ENCODE measurements around the gene HDAC4. TPM values are rescaled to one million over a fixed set of nuclear protein-coding genes. Genes with fewer than 3 reads are reported as not detected.

HDAC4 gene
- polyA plus RNA-seq, 1 donor (not counting 4 experiments of a cell fraction or from before 2014, with no cell fraction given) = 2.9 TPM

GRCh38 chr2:239349453-239350135 lies 51.2 kb downstream of the HDAC4 start:
- H3K4me2 ChIP-seq (ENCODE audit: control insufficient read depth, extremely low read depth, insufficient read depth, low read depth, low read length) = peak overlapping the region; percentile 27
- no peak for TF ChIP-seq EZH2 (IDR thresholded peaks at IDR 0.05; ENCODE audit: low read length)
- no peak for TF ChIP-seq CTCF (optimal IDR thresholded peaks at IDR 0.05 in 1 of 3, IDR thresholded peaks at IDR 0.05 in 1 of 3, conservative IDR thresholded peaks at IDR 0.05 in 1 of 3; ENCODE audit: extremely low read depth in 1 of 3, insufficient read depth in 2 of 3, low read length in 3 of 3)
- H3K9me1 ChIP-seq (ENCODE audit: control insufficient read depth, extremely low read depth, insufficient read depth, low read length) = no peaks in the 10 kb centered on the region
- DNase-seq (ENCODE audit: low read depth, low spot score) (no peak), FAIRE-seq (no peak)
- H3K27ac ChIP-seq (ENCODE audit: control insufficient read depth, insufficient read depth, low read length) = no peak overlapping the region
- no peak overlapping the region for H3K4me3 ChIP-seq (ENCODE audit: control insufficient read depth in 2 of 3, extremely low read depth in 1 of 3, insufficient read depth in 2 of 3, low read depth in 1 of 3, low read length in 3 of 3)
- H3K9me3 ChIP-seq (ENCODE audit: control insufficient read depth, low read depth, low read length) = peaks cover 2% of the 10 kb centered on the region
- H3K9ac ChIP-seq (ENCODE audit: control insufficient read depth, extremely low read depth, insufficient read depth, low read length) = no peak overlapping the region
- H3K79me2 ChIP-seq (ENCODE audit: control insufficient read depth, insufficient read depth, low read length) = peaks cover 15% of the 10 kb centered on the region
- H3K36me3 ChIP-seq (ENCODE audit: control insufficient read depth in 2 of 2, extremely low read depth in 1 of 2, insufficient read depth in 2 of 2, low read length in 2 of 2) = peaks cover 0 to 2% of the 10 kb centered on the region in 2 experiments
- no peak overlapping the region for H2AFZ ChIP-seq (ENCODE audit: control insufficient read depth, low read length)
- dilution Hi-C loops (cut with MboI; ENCODE audit: extremely low pct_ligation_motif_present, low sequenced_read_pairs) = no loop called here
- H4K20me1 ChIP-seq (ENCODE audit: control insufficient read depth, extremely low read depth, insufficient read depth, low read length) = no peaks in the 10 kb centered on the region
- H3K27me3 ChIP-seq (ENCODE audit: control insufficient read depth, extremely low read depth, insufficient read depth, low read length) = no peaks in the 10 kb centered on the region
- peaks cover 7% of the 10 kb centered on the region for H3K4me1 ChIP-seq (ENCODE audit: control insufficient read depth, extremely low read depth, insufficient read depth, low read length)

- Histone ChIP-seq H3K9me3 (ENCODE audit: control insufficient read depth, low read depth, low read length) (peaks cover 2% of the 10 kb centered on the region), H3K79me2 (ENCODE audit: control insufficient read depth, insufficient read depth, low read length) (peaks cover 15% of the 10 kb centered on the region), H3K9ac (ENCODE audit: control insufficient read depth, extremely low read depth, insufficient read depth, low read length) (no peak overlapping the region), H3K36me3 (ENCODE audit: control insufficient read depth in 2 of 2, extremely low read depth in 1 of 2, insufficient read depth in 2 of 2, low read length in 2 of 2) (peaks cover 2 to 3% of the 10 kb centered on the region in 2 experiments), H2AFZ (ENCODE audit: control insufficient read depth, low read length) (no peak overlapping the region), H3K9me1 (ENCODE audit: control insufficient read depth, extremely low read depth, insufficient read depth, low read length) (no peaks in the 10 kb centered on the region), H3K27ac (ENCODE audit: control insufficient read depth, insufficient read depth, low read length) (no peak overlapping the region), H4K20me1 (ENCODE audit: control insufficient read depth, extremely low read depth, insufficient read depth, low read length) (no peaks in the 10 kb centered on the region), H3K4me3 (ENCODE audit: control insufficient read depth in 2 of 3, extremely low read depth in 1 of 3, insufficient read depth in 2 of 3, low read depth in 1 of 3, low read length in 3 of 3) (no peak overlapping the region), H3K27me3 (ENCODE audit: control insufficient read depth, extremely low read depth, insufficient read depth, low read length) (no peaks in the 10 kb centered on the region), H3K4me2 (ENCODE audit: control insufficient read depth, extremely low read depth, insufficient read depth, low read depth, low read length) (no peak overlapping the region), H3K4me1 (ENCODE audit: control insufficient read depth, extremely low read depth, insufficient read depth, low read length) (peaks cover 7% of the 10 kb centered on the region)
- FAIRE-seq (no peak), DNase-seq (ENCODE audit: low read depth, low spot score) (no peak)
- dilution Hi-C loops (cut with MboI; ENCODE audit: extremely low pct_ligation_motif_present, low sequenced_read_pairs) = no loop called here
- TF ChIP-seq EZH2 (IDR thresholded peaks at IDR 0.05; ENCODE audit: low read length) (no peak), CTCF (optimal IDR thresholded peaks at IDR 0.05 in 1 of 3, IDR thresholded peaks at IDR 0.05 in 1 of 3, conservative IDR thresholded peaks at IDR 0.05 in 1 of 3; ENCODE audit: extremely low read depth in 1 of 3, insufficient read depth in 2 of 3, low read length in 3 of 3) (no peak)
Measured at GRCh38 chr2:239348563-239349452, 52.0 kb downstream of the HDAC4 start.
